ENCODE results near the gene CAPN14.

GRCh38 chr2:31260870-31261269, 43.6 kb upstream of the CAPN14 start:
- no peak for TF ChIP-seq CTCF (IDR thresholded peaks at IDR 0.05; ENCODE audit: insufficient read depth, low read depth, low read length)
- no peak for TF ChIP-seq EZH2 (IDR thresholded peaks at IDR 0.05; ENCODE audit: insufficient read depth, low read length)

Data from astrocyte (in vitro differentiated cells and primary cell).